NCI-H128 (cell line): ENCODE measurements around the gene CEBPA.

ENCODE experiments used
- DNase-seq: peaks from one replicate; lab custom pipeline; 2025; ENCODE audit not compliant: unreplicated experiment; lab: John Stamatoyannopoulos, UW

CEBPA gene

DNA sequence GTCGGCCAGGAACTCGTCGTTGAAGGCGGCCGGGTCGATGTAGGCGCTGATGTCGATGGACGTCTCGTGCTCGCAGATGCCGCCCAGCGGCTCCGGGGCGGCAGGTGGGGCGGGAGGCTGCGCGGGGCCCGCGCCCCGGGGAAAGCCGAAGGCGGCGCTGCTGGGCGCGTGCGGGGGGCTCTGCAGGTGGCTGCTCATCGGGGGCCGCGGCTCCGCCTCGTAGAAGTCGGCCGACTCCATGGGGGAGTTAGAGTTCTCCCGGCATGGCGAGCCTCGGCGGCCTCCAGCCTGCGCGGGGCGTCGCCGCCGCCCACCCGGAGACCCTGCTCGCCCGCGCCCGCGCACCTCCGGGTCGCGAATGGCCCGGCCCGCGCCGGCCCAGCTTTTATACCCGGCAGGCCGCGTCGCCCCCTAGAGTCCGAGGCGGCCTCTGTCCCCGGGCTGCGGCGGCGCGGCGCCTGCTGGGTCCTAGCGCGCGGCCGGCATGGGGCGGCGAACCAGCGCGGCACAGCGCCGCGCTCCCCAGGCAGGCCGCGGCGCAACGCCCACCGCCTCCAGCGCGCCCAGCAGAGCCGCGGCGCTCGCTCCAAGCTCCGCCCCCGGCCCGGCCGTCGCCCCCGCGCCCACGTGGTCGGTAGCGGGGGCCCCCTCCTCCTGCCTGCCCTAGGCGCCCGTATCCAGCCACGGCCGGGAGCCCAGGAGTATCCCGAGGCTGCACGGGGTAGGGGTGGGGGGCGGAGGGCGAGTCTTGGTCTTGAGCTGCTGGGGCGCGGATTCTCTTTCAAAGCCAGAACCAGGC, at the start of gene CEBPA:
Gene CEBPA (minus strand): TSS at position 360 of the 799 bp plus-strand sequence. CDS start 120 bp downstream, at position 240.
- no peak for DNase-seq

GRCh38 chr19:33350538-33351309, 48.4 kb upstream of the CEBPA start:
- DNase-seq, result no peak

DNA sequence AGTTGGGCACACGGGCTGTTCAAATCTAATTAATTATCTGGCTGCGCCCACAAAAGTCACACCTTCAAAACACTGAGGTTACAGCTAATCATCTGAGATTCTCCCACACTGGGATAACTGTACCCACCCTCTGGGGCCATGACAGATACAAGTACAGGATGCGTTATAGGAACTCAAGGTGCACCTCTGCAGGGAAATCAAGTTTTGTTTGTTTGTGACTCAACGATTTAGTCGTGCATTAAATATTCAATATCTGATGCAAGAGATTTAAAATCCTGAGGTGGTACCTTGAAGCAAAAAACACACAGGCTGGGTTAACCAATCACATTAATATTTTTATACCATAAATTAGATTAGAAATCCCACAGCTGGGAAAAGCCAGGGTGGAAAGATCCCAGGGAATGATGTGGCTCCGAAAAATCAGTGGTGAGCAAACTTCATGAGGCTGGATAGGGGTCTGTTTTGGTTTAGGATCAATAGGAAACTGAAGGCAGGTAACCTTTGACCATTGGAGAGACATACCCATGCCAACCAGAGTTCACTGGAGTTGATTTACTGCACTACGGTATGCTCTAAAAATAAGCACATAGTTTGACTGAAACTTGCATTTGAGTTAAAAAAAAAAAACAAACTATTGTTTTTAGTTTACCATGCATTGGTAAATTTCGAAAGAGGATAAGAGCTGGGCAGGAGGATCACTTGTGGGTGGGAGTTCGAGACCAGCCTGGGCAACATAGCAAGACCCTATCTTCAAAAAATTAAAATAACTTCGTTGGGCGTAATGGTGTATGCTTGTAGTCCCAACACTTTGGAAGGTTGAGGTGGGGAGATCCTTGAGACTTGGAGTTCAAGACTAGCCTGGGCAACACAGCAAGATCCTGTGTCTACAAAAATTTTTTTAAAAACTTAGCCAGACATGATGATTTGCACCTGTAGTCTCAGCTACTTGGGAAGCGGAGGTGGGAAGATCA, 47.3 kb upstream of the CEBPA start:
- DNase-seq, result no peak

DNA sequence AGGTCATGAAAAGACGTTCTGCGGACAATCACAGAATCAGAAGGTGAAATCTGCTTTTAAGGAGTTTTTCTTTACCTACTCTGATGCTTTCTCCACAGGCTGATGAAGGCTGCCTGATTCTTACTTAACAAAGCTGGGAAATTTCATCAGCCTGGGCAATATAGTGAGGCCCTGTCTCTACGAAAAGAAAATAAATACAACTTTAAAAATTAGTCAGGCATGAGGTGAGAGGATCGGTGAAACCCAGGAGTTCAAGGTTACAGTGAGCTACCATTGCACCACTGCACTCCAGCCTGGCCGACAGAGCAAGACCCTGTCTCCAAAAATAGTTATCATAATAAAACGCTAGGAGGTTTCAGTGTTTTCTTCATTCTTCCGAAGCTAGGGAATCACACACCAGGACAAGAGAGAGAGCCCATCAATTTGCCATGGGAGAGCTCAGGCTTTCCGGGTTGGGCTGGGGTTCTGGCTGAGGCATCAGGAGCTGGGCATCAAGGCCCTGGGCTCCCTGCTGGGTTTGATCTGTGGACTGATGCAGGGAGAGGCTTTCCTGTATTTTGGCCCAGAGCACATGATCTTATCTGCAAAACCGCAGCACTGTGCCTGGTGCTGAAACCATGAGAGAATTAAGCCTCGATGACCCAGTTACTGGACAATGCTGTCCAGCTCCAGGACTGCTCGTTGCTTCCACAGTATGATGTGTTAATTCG, 46.1 kb upstream of the CEBPA start:
- no peak for DNase-seq

DNA sequence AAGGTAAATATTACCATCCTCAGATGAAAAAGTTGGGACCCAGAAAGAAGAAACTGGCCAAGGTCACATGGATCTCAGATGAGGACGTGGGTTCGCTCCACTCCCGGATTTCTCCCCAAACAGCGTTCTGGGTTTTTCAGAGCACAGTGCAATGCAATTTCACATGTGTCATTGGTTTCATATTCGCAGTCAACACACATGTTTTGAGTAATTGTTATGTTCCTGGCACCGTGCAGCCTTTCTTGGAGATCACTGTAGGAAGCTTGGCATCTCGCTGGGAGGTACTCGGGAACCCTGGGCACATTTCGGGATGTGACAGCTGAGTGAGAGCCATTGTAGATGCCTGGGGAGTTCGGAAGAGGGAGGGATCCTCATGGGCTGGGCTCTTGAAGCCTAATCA, 45.0 kb upstream of the CEBPA start:
- DNase-seq, result no peak

- DNase-seq, result no peak
Measured at GRCh38 chr19:33346665-33347064, 44.3 kb upstream of the CEBPA start.

- DNase-seq, result no peak
Measured at GRCh38 chr19:33345163-33345562, 42.8 kb upstream of the CEBPA start.

GRCh38 chr19:33344573-33344925, 42.2 kb upstream of the CEBPA start:
- DNase-seq, result no peak

DNA sequence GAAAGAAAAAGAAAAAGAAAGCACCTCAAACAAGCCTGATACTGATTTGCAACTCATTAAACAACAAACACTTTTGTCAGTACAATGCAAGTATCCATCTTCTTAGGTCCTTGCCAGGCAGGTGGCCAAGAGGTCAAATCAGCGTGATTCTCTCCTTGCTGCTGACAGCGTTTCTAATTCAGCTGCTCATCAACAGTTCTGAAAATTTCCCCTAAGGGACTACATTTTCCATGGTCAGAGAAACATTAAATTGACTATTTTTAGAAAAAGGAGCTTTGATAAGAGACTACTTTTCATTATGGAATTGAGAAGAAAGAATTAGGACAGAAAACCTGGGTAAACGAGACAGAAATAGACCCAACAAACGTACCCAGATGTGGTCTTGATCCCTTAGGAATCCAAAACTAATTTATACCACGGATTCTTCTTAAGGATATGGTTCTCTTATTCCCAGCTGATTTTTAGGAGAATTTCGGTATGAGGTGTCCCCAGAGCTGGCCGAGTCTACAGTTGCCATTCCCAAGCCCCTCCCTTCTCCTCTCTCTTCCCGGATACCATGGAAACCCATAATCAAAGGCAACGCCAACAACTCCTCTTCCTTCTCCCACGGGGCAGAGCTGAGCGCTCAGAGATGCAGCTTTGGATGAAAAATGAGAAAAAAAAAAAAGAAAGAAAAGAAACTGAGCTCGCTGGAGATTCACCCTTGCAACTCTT, 41.7 kb upstream of the CEBPA start:
- DNase-seq, result no peak

- DNase-seq, result no peak
Measured at GRCh38 chr19:33343301-33343700, 41.0 kb upstream of the CEBPA start.

- no peak for DNase-seq
Measured at GRCh38 chr19:33340991-33341390, 38.7 kb upstream of the CEBPA start.

GRCh38 chr19:33339016-33339984, 37.0 kb upstream of the CEBPA start:
- DNase-seq, result no peak

DNA sequence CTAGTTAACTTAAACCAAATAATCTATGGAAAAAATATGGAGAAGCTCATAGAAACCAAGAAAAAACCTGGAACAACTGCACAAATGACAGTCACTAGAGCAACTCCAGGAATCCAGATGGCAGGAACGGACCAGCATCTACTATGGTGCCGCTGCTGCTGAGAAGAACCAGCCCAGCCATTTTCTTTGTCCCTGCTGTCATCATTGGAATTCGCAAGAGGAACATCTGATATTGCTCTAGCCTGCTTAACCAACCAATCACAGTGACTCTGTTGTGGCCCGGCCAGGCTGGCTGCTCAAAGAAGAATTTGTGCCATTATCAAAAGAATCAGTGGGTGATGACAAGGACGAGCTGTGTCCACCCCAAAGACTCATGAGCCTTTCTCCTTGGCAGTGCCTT, 33.1 kb upstream of the CEBPA start:
- no peak for DNase-seq

DNA sequence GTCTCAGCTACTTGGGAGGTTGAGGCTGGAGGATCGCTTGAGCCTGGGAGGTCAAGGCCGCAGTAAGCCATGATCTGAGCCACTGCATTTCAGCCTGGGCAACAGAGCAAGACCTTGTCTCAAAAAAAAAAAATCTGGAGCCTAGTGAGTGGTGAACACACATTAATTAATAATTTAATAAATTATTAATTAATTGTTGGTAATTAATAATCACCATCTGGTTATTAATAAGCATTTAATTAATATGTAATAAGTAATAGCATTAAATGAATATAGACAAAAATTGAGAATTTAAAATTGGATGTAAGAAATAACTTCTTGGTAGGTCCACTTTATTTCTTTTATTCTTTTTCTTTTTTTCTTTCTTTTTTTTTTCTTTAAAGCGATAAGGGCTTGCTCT, 31.9 kb upstream of the CEBPA start:
- DNase-seq, result no peak

DNA sequence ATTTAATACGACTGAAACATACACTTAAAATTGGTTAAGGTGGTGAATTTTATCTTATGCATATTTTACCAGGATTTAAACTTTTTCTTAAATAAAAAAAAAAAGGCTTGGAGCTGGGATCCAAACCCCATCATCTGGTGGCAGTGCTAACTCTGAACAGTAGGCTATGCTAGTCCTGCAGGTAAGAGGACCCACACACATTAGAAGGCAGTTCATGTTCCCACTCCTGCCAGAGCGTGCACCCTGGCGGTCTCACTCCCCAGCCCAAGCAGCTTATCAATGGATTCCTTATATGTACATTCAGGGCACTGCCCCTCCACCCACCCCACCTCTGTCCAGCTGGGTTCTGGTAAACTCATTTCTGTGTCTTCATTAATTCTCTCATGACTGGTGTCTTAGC, 31.3 kb upstream of the CEBPA start:
- DNase-seq, result no peak

- no peak for DNase-seq
Measured at GRCh38 chr19:33333151-33333550, 30.8 kb upstream of the CEBPA start.

DNA sequence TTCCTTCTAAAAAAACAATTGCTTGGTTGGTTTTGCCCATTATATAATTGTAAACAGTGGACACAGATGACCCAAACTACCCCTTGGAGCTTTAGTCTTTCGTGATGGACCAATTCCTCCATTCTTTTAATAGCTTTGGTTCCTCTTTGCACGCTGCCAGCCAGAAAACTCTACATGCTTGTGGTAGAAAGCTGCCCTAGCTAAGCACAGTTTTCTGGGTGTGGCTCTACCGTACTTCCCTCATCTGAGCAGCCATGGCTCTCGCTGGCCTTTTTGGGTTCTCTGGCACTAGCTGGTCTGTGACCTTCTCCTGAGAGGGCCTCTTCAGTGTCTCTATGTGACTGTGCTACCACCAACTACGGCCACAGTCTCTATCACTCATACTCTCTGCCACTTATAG, 29.9 kb upstream of the CEBPA start:
- no peak for DNase-seq

DNA sequence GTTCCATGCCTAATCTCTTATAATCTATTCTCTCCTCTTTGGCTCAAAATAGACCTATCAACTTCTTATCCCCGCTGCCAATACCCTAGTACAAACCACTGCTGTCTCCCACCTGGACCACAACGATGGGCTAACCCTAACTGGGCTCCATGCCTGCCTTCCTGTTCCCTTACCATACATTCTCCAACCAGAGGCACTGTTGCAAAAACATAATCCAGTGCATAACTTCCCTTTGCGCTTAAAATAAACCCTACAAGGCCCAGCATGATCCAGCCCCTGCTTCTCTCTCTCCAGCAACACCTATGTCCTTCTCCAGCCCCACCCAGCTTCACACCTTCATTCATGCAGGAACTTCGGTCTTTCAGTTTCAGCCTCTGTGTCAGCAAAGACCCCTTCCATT, 27.4 kb upstream of the CEBPA start:
- DNase-seq, result no peak

DNA sequence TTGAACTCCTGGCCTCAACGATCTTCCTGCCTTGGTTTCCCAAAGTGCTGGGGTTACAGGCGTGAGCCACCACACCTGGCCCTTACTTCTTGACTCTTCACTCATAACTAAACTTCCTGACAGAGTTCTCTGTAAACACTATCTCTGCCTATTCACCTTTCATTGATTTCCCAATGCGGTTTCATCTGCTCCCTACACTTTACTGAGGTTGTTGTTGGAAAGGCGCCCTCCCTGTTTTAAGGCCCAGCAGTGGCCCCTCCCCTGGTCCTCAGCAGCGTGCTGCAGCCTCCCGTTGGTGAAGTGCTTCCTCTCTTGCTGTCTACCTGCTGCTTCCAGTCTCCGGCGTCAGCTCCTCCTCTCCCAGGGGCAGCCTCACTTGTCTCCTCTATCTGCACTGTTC, 26.7 kb upstream of the CEBPA start:
- DNase-seq, result no peak
